Activated CD4-positive, alpha-beta T cell treated with anti-CD3 and anti-CD28 coated beads for 1 hour (primary cell): Measurements from ENCODE around the gene LMF2.
"Not testable (repeated sequence)": the region's sequence is repeated elsewhere in the genome, so short reads cannot be mapped to it uniquely, and the experiment has no call there.

Experiments
- DNase-seq: peaks from one replicate; pipeline ENCODE4 v3.0.0-alpha.2; 2020

LMF2 gene

DNA sequence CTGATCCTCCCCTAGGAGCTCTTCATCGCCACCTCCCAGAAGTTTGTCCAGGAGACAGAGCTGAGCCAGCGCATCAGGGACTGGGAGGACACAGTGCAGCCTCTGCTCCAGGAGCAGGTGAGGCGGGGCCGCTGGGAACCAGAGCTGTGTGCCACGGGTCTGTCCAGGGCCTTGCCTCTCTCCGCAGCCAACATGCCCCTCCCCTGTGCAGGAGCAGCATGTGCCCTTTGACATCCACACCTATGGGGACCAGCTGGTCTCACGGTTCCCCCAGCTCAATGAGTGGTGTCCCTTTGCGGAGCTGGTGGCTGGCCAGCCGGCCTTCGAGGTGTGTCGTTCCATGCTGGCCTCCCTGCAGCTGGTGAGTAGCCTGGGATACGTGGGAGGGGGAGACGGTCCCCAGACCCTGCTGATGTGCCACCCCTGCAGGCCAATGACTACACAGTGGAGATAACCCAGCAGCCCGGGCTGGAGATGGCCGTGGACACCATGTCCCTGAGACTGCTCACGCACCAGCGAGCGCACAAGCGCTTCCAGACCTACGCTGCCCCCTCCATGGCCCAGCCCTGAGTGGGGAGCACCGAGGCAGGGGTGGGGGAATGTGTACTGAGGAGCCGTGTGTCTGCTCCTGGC, 15.4 kb upstream of the LMF2 start:
- DNase-seq, result no peak

DNA sequence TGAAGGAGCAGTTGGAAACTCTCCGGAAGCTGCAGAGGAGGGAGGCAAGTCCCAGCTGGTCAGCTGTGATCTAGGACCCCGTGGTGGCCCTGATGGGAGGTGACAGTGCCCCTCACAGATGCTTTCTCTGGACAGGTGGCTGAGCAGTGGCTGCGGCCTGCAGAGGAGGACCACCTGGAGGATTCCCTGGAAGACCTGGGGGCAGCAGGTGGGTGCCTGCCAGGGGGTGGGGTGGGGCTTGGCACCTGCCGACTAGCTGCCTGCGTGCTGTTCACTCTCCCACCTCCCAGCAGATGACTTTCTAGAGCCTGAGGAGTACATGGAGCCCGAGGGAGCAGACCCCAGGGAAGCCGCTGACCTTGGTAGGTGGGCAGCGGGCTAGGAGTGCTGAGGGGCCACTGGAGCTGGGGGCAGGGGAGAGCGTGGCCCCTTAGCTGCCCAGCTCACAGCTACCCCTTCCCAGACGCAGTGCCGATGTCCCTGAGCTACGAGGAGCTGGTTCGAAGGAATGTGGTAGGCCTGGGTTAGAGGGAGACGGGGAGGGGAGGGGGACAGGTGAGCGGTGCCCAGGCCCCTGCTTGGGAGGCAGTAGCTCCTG, 14.8 kb upstream of the LMF2 start:
- no peak for DNase-seq

DNA sequence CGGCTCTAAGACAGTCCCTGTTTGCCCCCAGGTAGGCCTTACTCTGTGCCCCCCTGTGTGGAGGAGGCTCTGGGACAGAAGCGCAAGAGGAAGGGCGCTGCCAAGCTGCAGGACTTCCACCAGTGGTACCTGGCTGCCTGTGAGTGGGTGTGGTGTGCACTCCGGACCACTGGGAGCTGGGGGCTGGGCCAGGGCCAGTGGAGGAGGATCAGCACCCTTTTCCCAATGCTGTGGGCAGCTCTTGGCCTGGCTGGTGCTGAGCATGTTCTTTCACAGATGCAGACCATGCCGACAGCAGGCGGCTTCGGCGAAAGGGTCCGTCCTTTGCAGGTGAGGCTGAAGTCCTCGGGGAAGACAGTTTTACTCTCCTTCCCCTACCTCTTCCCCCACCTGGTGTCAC, 14.2 kb upstream of the LMF2 start:
- no peak for DNase-seq

DNA sequence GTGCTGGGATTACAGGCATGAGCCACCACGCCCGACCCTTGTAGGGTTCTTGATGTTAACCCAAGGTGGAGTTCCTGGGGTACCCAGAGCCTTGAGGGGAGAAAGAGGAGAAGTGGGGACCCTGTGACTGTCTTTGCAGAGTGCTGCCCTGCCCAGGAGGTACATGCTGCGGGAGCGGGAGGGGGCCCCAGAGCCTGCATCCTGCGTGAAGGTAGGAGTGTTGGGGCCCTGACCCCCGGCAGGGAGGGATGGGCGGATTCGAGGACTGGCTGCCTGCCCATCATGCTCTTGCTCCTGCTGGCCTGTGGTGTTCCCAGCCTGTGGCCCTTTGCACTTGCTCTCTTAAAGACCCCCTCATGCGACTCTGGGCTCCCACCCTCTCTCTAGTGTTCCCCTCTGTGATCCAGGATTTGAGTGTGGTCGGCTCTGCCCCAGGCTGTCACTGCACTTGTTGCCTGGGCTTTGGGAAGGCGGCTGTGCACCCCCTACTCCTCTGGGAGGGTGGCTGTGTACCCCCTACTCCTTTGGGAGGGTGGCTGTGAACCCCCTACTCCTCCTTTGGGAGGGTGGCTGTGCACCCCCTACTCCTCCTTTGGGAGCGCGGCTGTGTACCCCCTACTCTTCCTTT, 13.4 kb upstream of the LMF2 start:
- DNase-seq, result no peak

DNA sequence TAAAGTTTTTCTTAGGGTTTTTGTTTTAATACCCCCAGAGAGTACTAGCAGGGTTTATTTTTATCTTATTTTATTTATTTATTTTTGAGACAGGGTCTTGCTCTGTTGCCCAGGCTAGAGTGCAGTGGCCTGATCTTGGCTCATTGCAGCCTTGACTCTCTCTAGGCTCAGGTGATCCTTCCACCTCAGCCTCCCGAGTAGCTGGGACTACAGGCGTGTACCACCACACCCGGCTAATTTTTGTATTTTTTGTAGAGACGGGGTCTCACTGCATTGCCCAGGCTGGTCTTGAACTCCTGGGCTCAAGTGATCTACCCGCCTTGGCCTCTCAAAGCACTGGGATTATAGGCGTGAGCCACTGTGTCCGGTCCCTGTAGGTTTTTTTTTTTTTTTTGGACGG, 12.7 kb upstream of the LMF2 start:
- DNase-seq, result not testable (repeated sequence)

DNA sequence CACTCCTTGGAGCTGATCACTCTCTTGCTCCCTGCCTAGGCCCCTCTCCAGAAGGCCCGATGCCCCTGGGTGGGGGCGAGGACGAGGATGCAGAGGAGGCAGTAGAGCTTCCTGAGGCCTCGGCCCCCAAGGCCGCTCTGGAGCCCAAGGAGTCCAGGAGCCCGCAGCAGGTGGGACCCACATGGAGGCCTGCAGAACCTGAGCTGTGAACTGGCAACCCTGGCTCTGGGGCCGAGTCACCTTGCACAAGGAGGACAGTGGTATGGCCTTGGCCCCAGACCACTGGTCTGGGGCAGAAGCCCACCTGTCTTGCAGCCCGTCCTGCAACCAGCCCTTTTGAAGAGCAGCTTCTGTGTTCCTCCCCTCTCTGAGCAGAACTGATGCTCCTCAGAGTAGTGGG, 11.6 kb upstream of the LMF2 start:
- no peak for DNase-seq

DNA sequence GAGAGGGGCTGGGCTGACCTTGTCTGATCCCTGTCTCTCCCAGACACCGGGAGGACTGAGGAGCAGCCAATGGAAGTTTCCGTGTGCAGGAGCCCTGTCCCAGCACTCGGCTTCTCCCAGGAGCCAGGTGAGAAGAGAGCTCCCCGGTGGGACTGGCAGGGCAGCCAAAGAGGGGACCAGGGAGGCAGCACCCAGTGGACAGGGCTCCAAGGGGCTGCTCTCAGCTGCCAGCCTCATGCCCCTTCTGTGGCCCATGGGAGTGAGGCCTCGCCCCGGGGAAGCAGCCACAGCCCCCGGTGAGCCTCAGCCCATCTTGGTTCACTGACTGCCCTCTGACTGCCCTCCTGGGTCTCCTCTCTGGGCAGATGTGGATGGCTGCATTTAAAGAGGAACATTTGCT, 11.1 kb upstream of the LMF2 start:
- no peak for DNase-seq

DNA sequence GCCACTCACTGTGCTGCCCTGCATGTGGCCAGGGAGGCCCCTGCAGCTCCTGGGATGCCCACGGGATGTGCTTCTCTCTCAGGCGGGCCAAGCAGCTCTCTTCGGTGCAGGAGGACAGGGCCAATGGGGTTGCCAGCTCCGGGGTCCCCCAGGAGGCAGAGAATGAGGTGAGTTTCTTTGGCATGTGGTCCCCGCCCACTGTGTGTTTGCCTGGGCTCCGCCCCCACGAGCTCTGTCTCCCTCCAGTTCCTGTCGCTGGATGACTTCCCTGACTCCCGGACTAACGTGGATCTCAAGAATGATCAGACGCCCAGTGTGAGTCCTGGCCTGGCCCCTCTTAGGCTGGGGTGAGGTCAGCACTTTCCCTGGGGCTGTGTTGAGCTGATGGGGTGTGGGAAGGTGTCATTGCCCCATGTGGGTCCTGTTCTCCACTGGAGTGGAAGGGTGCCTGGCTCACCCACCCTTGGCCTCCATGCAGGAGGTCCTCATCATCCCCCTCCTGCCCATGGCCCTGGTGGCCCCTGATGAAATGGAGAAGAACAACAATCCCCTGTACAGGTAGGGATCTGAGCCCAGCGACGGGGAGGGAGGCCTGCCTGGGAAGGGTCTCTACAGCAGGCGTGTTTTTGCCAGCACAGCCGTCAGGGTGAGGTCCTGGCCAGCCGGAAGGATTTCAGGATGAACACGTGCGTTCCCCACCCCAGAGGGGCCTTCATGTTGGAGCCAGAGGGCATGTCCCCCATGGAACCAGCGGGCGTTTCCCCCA, 10.2 kb upstream of the LMF2 start:
- DNase-seq, result no peak

DNA sequence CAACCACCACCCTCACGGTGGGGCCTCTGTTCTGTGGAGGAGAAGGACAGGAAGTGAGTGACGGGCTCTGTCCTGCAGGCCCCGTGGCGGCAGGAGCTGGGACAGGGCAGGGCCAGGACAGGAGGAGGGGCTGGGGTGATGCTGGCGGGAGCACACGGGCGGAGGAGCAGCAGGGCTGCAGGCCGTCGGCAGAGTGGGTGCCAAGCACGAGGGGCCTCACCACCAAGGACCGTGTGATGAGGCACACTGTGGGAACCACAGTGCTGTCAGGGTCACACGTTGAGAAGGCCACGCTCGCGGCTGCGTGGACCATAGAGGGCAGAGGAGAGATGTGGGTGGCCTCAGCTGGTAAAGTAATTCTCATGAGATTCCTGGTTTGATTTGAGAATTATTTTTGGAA, 9.4 kb upstream of the LMF2 start:
- DNase-seq, result no peak

DNA sequence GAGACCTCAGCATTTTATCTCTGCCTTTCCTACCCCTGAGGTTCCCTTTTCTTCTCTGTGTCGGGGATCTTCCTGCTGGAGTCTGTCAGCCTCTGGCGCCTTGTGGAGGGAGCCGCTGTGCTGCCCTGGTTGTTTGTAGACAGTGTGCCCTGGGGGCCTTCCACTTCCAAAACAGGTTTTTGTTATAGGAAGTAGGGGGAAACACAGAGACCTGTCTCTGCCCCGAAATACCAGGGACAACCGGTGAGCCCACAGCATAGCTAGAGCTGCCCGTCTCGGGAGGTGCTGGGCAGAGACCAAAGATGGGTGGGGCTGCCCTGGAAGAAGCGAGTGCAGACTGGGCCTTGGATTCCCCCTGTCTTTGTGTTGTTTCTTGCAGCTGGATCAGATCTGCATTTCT, 8.6 kb upstream of the LMF2 start:
- DNase-seq, result no peak

DNA sequence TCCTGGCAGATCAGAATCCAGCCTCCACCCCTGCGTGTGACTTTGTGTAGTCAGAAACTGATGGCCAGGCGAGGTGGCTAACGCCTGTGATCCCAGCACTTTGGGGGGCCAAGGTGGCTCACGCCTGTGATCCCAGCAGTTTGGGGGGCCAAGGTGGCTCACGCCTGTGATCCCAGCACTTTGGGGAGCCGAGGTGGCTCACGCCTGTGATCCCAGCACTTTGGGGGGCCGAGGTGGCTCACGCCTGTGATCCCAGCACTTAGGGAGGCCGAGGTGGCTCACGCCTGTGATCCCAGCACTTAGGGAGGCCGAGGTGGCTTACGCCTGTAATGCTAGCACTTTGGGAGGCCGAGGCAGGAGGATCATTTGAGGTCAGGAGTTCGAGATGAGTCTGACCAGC, 5.7 kb upstream of the LMF2 start:
- DNase-seq, result no peak

DNA sequence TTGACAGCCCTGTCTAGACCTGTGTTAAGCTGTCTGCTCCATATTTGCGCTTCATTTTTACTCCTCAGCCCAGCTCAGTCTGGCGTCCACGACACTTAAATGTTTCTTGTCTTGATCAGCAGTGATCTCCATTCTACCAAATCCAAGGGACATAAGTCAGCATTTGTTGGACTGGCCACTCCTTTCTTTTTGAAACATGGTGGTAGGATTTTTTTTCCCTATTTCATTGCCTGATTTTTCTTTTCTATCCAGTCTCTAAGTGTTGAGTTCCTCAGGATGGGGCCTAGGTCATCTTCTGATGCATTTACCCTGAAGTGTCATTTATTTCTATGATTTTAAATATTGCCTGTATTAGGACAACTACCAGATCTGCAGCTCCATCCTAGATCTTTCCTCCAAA, 1.4 kb upstream of the LMF2 start:
- DNase-seq, result no peak

DNA sequence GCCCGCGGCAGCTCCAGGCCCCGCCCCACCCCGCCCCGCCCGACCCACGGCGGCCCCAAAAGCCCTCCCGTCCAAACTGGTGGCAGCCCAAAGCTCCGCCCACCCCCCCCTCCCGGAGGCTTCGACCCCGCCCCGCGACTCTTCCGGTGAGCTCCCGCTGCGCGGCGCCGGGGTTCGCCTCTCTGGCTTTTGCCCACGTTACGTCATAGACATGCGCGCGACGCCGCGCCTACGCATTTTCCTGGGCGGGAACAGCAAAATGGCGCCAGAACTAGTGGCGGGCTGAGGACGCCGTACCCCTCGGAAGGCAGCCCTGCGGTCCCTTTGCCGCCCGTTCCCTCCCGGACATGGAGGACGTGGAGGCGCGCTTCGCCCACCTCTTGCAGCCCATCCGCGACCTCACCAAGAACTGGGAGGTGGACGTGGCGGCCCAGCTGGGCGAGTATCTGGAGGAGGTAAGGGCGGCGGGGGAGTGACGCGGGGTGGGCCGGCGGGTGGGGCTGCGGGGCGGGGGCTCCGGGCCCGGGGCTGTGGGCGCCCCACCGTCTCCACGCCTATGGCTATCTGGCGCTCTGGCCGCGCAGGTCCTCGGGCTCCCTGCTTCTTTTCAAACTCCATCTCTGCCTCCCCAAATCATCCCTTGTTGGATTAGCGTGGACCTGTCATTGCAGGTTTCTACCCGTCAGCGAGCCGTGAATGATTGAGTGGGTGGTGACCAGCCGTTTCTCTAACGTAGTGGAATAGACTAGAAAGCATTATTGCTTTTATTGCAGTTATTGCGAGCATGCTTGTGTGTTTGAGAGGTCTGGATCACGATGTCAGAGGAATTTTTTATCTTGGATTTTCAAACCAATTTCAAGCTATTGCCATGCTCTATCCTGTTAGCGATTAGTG, 736 bp upstream of the LMF2 start, which contains the start of gene NCAPH2:
Gene NCAPH2, plus strand, starts transcription at position 234 of the 894 bp plus-strand sequence. Its CDS starts 114 bp downstream, at position 348.
- peak; percentile 98 for DNase-seq

DNA sequence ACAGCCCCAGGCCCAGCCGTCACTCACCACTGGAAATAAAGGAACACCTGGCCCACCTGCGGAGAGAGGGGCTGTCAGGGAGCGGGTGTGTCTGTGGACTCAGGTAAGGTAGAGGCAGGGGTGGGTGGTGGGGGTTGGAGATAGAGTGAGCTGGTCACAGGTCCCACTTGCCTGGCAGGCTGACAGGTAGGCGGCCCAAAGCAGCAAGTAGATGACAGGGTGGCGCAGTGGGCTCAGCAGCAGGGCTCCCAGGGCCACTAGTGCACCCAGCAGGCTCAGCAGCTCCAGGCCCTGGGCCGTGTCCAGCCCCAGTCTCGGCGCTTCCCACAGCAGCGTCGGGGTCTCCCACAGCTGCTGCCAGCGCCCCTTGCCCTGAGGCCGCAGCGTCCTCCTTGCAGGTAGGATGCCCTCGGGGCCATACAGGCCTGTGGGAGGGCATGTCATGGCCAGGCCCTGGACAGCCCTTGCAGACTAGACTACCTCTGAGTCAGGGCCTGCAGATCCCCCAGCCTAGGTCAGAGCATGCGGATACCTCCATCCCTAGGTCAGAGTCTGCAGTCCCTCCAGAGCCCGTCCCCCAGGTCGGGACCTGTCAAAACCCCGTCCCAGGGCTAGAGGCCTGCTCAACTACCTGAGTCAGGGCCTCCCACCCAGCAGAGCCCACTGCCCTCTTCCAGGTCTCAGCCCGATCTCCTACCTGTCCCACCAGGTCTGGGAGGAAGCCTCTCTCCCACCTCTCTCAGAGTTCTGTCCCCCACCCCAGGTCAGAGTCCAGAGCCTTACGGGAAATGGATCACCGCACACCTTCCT, 686 bp downstream of the LMF2 start:
- DNase-seq, result no peak

DNA sequence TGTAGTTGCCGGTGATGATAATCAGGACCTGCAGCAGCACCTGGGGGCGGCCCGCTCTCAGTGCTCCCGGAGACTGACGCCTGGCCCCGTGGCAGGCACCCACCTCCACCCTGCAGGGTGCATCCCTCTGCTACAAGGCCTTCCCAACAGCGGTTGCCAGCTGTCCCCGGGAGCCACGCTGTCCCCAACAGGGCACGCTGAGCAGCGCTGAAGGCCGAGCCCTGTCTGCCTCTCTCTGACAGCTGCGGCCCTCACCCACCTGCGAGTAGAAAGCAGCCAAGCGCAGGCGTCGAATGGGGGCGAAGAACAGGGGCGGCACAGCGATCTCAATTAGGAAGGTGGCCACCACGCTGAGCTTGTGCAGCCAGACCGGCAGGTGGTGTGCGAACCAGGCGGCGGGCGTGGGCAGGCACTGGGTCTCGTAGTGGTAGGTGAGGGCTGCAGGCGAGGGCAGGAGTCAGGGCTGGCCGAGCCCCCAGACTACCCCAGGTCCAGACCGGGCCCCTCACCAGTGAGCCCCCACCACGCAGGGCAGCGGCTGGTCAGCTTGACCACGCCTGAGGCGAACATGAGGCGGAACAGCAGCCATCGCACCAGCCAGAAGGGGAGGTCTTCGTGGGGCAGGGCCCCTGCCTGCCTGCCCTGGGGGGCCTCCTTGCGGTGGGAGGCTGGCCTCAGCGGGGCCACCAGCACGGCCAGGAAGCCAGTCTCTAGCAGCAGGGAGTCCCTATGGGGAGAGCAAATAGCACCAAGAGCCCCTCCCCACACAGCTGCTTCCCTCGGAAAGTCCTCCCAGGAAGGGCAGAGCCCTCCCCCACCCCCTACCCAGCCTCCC, 1.5 kb downstream of the LMF2 start:
- DNase-seq, result no peak

DNA sequence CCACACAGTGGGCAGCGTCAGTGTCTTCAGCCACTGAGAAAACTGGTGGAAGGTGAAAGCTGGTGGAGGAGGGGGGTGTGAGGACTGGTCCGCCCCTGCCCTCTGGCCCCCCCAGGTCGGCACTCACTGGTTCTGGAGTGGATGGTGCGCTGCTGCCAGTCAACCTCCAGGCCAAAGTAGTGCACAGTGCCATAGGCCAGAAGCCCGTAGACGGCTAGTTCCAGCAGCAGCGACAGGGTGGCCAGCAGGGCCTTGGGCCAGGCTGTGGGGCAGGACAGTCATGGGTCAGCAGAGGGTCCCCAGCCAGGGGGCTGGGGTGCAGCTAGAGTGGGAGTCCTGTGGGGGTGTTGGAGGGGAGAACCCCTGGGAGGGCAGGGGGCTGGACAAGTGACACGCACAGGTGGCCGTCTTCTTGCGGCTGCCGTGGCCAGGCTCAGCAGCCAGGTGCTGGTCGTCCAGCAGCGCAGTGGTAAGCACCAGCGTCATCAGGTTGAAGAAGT, 2.2 kb downstream of the LMF2 start:
- DNase-seq, result no peak

DNA sequence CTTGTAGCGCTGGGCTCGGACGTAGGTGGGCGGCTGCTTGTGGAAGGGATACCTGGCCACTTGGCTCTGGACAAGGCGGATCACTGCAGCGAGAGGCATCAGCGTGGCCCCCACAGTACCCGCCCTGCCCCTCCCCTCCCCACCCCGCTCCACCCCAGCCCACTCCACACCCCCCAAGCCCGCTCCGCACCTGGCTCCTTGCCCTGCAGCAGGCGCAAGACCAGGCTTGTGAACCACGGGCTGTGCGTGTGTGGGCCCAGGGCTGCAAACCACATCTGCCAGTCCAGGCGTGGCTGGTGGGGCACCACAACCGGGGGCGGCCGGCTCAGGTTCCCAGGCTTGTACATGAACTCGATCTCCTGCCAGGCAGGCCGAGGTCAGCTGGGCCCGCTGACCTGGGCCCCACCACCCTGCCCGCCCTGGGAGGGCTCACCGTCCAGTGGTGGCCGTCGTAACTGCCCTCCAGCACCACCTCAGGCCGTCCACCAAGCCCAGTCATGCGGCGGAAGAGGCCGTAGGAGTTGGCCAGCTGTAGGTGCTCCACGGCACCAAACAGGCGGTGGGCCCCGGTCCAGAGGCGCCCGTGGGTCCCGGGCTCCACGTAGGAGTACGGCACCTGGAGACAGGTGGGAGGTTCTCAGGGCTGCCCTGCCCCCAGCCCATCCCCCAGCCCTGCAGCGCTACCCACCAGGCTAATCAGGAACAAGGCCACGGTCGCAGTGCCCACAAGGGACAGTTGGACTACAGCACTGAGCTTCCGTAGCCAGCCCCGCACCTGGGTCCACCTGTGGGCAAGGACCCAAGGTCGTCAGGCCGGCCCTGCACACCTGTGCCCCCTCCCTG, 2.9 kb downstream of the LMF2 start:
- no peak for DNase-seq

DNA sequence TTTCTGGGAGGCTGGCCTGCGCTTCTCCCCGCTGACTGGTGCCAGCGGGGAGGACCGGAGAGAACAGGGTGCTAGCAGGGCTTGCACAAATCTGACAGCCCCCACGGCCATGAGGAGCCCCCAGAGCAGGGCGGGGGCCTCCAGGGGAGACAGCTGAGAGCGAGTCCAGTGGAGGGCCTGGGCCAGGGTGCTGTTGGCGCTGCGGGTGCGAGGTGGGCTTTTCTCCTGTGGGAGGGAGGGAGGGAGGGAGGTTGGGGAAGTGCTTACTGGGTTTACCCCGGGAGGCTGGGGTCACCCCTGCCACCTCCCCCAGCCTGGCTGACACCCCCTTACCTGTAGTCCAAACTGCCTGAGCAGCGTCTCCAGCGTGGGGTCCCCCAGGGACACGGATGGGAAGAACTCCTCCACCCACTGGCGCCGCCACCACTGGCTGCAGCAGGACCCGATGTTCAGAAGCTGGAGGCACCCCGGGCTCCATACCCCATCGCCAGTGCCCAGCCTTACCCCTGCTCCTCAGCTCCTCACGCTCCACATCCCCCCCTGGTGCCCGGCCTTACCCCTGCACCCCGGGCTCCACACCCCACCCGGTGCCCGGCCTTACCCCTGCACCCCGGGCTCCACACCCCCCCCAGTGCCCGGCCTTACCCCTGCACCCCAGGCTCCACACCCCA, 3.9 kb downstream of the LMF2 start:
- no peak for DNase-seq
